IgD-negative memory B cell (primary cell): Measurements from ENCODE around the gene FBXO36. TPM values are rescaled to one million over a fixed set of nuclear protein-coding genes. Genes with fewer than 3 reads are reported as not detected.

Experiments used
- H3K27ac Mint-ChIP-seq, 3 donors: one replicate each; pipeline ENCODE4 v1.8.0; 2020 to 2022; ENCODE audit warnings: mild to moderate bottlenecking in 3 of 3, mixed read lengths in 3 of 3, moderate library complexity in 1 of 3
- H3K27me3 Mint-ChIP-seq: one replicate; pipeline ENCODE4 v1.8.0; 2021; ENCODE audit warnings: mixed read lengths
- H3K36me3 Mint-ChIP-seq: one replicate; pipeline ENCODE4 v1.8.0; 2020; ENCODE audit warnings: mild to moderate bottlenecking, mixed read lengths
- H3K4me1 Mint-ChIP-seq, 3 donors: one replicate each; pipeline ENCODE4 v1.8.0; 2020 to 2022; ENCODE audit warnings: mixed read lengths in 3 of 3, mild to moderate bottlenecking in 1 of 3
- H3K4me3 Mint-ChIP-seq, 4 donors: one replicate each; pipeline ENCODE4 v1.8.0; 2020 to 2022; ENCODE audit warnings: mild to moderate bottlenecking in 4 of 4, mixed read lengths in 4 of 4, moderate library complexity in 3 of 4
- H3K9me3 Mint-ChIP-seq, 3 donors: one replicate each; pipeline ENCODE4 v1.8.0; 2020 to 2021; ENCODE audit warnings: mixed read lengths in 3 of 3, mild to moderate bottlenecking in 1 of 3
- polyA plus RNA-seq: library from polyadenylated mRNA; unstranded; fragments of 300-500 nt; fragmentation: Illumina TruSeq; gene quantifications from one replicate; pipeline ENCODE4 v1.2.3, GENCODE V29; 2021

Gene FBXO36, protein sequence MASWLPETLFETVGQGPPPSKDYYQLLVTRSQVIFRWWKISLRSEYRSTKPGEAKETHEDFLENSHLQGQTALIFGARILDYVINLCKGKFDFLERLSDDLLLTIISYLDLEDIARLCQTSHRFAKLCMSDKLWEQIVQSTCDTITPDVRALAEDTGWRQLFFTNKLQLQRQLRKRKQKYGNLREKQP
- 0.63 TPM for polyA plus RNA-seq

DNA sequence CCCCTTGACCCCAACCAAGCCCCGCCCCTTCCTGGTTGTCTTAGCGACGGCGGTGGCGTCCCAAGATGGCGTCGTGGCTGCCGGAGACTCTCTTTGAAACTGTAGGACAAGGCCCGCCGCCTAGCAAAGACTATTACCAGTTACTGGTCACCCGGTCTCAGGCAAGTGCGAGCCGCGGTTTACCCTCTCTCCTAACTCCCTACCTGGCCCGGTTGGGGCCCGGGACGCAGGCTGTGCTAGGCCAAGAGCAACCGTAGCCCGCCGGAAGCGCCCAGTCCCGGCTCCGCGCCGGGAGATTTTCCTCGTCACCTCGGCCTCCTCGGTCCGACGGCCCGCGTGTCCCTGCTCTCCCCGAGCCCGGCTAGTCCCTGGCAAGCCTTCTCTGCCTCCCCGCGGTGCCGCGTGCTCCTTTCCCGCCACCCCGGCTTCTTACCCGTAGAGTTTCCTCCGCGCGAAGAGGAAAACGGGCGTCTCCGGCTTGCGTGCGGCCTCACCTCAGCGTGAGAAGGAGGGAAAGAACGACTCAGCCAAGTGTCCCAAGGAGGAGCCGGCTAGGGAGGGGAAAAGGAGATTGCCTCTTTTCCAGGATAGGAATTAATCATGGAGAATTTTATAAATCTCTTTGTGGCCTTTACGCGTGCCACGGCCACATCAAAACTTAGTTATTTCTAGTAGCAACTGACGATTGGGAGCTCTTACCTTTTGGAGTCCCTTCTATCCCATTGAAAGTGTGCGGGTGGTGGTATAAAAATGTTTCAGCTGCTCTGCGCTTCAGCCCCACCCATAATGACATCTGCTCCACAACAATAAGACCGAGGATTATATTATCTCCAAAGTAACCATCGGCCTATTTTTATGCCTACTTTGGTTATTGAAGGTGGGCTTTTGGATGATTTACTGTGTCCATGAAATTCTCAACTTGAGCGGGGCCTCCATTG, at the start of gene FBXO36:
Gene FBXO36 (plus strand): TSS at position 55 of the 938 bp plus-strand sequence. CDS start 11 bp downstream, at position 66.
- Mint-ChIP-seq H3K4me3 (peak within 1 kb of the TSS; percentile 96 to 100 (median 98)), H3K4me1 (peaks cover 25 to 31% (median 25%) of the 10 kb centered on the region in 3 donors), H3K27ac (peak within 1 kb of the TSS; percentile 99 to 100 (median 99)), H3K9me3 (peaks cover 0 to 1% (median 0%) of the 10 kb centered on the region in 3 donors), H3K36me3 (peaks cover 3% of the 10 kb centered on the region), H3K27me3 (peaks cover 1% of the 10 kb centered on the region)

DNA sequence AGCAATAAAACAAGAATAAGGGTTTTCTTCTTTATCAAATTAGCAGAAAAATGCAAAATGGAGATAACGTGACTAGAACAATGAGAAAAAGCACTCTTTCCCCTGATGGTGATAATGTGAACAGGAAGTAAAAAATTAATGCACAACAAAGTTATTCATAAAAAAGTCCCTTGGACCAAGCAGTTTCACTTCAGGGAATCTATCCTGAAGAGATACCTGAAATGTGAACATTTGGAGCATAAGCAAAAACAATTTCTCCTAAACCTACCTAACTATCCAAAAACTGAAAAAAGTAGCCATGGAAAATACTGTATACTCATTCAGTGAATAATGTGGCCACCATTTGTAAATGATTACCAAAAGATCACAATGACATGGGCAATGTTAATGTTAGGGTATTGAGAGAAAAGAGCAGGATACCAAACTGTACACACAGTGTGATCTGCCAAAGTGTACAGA, 49.2 kb upstream of the FBXO36 start:
- no peak overlapping the region for H3K4me3 Mint-ChIP-seq

DNA sequence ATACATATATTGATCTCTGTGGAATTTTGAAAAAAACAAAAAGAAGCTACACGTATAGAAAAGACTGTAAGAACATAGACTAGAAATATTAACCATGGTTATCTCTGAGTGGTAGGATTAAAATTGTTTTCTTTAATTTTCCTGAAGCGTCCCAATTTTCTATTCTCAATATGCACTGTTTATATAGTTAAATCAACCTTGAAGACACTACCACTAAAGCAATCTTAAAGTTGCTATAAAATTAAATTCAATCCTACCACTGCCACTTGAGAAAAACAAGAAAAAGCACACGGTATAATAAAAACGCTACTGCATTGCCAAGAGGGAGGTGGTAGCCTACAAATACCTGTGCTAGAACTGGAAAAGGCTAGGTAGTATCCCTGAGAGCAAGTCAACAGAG, 47.7 kb upstream of the FBXO36 start:
- Mint-ChIP-seq H3K27ac (no peak overlapping the region), H3K27me3 (no peaks in the 10 kb centered on the region), H3K36me3 (peaks cover 8% of the 10 kb centered on the region), H3K9me3 (no peaks in the 10 kb centered on the region), H3K4me3 (no peak overlapping the region), H3K4me1 (peaks cover 24 to 37% (median 32%) of the 10 kb centered on the region in 3 donors)

More for the DNA sequence above, 49.2 kb upstream of the FBXO36 start:
- no peaks in the 10 kb centered on the region for H3K9me3 Mint-ChIP-seq
- H3K27ac Mint-ChIP-seq: peak overlapping the region in 1 of 3 donors; percentile 69
- H3K27me3 Mint-ChIP-seq: no peaks in the 10 kb centered on the region
- H3K36me3 Mint-ChIP-seq: peaks cover 6% of the 10 kb centered on the region
- peaks cover 24 to 42% (median 37%) of the 10 kb centered on the region in 3 donors for H3K4me1 Mint-ChIP-seq

DNA sequence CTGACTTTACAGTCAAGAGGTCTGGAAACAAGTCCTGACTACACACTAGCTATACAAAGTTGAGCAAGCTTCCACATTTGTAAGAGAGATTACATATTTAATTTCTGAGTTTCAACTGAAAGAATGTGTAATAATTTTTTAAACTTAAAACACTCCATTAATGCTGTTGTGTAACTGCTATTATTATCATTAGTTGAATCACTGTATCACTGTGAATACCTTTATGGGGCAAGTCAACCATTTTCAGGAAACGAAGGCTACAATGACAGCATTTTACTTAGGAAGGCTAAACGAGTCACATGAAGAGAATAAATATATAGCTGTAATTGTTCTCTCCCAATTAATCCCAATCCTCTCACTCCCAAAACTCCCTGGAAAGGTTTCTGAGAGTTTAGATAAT, 46.8 kb upstream of the FBXO36 start:
- H3K27ac Mint-ChIP-seq: no peak overlapping the region
- H3K36me3 Mint-ChIP-seq: peaks cover 8% of the 10 kb centered on the region
- H3K4me1 Mint-ChIP-seq: peaks cover 16 to 28% (median 25%) of the 10 kb centered on the region in 3 donors

DNA sequence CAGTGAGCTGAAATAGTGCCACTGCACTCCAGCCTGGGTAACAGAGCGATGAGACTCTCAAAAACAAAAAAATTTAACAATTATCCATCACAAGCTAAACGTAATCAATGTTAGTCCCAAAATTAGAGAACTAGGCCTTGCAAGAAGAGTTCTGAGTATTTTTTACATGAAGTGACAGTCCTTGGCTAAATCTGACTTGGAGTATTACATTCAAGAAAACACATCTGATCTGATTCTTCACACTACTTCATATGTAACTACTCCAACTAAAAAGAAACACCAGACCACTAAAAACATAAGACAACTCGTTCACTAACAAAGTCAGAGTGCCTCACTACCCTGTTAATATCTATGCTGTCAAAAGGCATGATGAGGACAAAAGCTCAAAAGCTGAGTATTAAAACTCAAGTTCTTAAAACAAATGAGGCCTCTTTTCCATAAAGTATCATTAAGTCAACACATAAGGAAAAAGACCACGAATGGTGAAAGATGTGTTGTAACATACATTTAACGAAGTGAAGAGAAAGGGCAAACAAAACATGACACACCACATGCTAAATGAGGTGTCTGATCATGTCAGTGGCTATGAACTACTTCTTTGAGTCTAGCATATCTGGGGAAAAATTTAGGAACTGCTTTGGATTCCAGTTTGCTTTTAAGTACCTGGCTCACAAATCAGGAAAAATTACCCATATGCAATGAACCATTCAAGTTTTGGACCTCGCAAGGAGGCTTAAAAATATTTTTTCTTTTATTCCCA, 42.9 kb upstream of the FBXO36 start:
- Mint-ChIP-seq H3K4me3 (no peak overlapping the region), H3K9me3 (no peaks in the 10 kb centered on the region), H3K4me1 (peaks cover 8 to 27% (median 19%) of the 10 kb centered on the region in 3 donors), H3K36me3 (peaks cover 2% of the 10 kb centered on the region), H3K27ac (no peak overlapping the region), H3K27me3 (no peaks in the 10 kb centered on the region)

More for the DNA sequence above, 46.8 kb upstream of the FBXO36 start:
- no peak overlapping the region for H3K4me3 Mint-ChIP-seq
- no peaks in the 10 kb centered on the region for H3K27me3 Mint-ChIP-seq
- H3K9me3 Mint-ChIP-seq: no peaks in the 10 kb centered on the region

DNA sequence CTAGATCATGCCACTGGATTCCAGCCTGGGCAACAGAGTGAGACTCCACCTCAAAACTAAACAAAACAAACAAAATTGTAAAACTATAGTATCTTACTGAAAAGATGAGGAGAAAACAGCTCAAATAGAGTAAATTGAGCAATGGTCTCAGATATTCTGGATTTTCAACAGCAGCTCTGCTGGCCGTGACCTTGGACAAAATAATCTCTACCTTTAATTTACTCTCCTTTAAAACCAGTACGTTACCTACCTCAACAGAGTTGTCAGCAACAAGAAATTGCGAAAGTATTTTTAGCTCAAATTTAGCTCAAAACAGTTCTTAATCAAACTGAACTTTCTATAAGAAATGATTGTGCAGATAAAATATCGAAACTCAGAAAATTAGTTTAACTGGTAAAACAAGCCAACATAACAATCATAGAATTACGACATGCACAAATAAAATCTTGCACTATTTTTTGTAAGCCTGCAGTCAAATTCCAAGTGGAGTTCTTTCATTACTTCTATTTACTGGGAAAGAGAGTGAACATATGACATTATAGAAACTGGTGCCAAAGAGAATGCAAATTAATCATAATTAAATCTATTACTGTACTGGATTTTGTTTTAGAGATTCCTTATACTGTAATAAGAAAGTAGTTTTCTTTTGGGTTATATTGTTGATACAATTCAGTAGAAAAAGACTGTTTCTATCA, 41.3 kb upstream of the FBXO36 start:
- H3K4me1 Mint-ChIP-seq: peaks cover 12 to 27% (median 16%) of the 10 kb centered on the region in 3 donors
- H3K9me3 Mint-ChIP-seq: no peaks in the 10 kb centered on the region
- H3K27ac Mint-ChIP-seq: peak overlapping the region in 1 of 3 donors; percentile 53
- no peak overlapping the region for H3K4me3 Mint-ChIP-seq
- H3K27me3 Mint-ChIP-seq: no peaks in the 10 kb centered on the region
- peaks cover 2% of the 10 kb centered on the region for H3K36me3 Mint-ChIP-seq

DNA sequence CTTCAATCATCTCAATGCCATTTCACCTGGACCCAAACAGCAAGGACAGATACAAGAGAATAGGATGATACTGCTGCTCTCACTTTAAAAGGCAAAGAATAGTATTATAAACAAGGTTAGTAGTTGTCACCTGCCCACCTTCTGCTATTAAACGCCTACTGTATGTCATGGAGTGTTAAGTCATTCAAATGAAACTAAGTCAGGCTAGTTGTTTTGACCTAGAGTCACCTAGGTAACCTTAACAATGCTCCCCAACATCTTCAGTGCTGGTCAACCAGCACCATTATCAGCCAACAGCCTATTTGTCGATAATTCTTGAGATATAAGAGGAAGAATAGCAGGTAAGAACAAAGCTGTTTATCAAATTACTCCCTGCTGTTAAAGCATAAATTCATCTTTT, 39.7 kb upstream of the FBXO36 start:
- Mint-ChIP-seq H3K27ac (no peak overlapping the region), H3K27me3 (no peaks in the 10 kb centered on the region), H3K36me3 (peaks cover 2% of the 10 kb centered on the region), H3K9me3 (no peaks in the 10 kb centered on the region), H3K4me3 (no peak overlapping the region), H3K4me1 (peaks cover 13 to 30% (median 27%) of the 10 kb centered on the region in 3 donors)

DNA sequence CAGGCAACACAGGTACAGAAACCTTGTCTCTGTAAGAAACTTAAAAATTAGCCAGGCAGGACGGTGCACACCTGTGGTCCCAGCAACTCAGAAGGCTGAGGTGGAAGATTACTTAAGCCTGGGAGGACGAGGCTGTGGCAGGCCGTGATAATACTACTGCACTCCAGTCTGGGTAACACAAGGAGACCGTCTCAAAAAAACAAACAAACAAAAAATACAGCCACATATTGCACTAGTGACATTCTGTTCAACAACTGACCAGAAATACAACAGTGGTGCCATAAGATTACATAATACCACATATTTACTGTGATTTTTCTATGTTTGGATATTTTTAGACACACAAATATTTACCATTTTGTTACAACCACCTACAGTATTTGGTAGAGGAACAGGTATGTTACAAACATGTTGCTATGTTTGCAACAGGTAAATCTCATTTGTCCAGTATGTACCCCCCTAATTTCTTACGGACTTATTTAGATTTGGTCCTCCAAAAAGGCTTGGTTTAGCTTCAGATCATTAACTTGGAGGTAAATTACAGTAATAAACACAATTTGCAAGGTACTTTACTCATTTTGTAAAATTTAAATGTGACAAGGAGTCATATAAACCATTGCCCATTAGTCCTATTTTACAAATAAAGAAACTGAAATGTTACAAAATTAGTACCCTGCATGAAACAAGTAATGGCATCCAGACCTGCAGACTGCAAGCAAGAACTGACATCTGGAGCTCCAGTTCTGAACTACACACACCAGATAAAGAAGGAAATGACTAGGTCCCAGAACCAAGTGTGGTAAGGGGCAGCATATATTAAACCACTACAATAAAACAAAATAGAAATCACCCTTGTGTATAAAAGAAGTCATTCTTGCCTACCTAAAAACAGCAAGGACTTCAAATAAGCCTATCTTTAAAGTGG, 37.3 kb upstream of the FBXO36 start:
- peak overlapping the region in 1 of 3 donors; percentile 29 for H3K27ac Mint-ChIP-seq
- no peaks in the 10 kb centered on the region for H3K27me3 Mint-ChIP-seq
- peaks cover 19 to 43% (median 42%) of the 10 kb centered on the region in 3 donors for H3K4me1 Mint-ChIP-seq
- no peaks in the 10 kb centered on the region for H3K9me3 Mint-ChIP-seq
- H3K4me3 Mint-ChIP-seq: peak overlapping the region in 2 of 4 donors; percentile 5 to 43
- H3K36me3 Mint-ChIP-seq: peaks cover 3% of the 10 kb centered on the region

DNA sequence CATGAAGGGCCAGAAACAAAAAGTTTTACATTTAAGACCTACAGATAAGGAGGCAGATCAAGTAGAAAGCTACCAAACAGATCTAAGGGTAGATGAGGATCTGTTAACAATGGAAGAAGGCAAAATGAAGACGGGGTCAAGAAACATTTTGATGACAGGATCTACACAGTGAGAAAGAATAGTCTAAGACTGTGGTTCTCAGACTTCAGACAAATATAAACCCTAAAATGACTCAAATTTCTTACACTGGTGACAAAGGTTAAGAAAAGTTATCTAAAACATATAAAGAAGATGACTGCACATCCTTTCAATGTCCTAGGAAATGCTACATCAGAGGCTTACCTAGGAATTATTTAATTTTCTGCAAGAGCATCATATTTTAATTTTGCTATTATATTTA, 34.9 kb upstream of the FBXO36 start:
- H3K27me3 Mint-ChIP-seq: no peaks in the 10 kb centered on the region
- no peak overlapping the region for H3K4me3 Mint-ChIP-seq
- H3K9me3 Mint-ChIP-seq: no peaks in the 10 kb centered on the region
- peaks cover 23 to 48% (median 42%) of the 10 kb centered on the region in 3 donors for H3K4me1 Mint-ChIP-seq
- peak overlapping the region in 1 of 3 donors; percentile 57 for H3K27ac Mint-ChIP-seq
- H3K36me3 Mint-ChIP-seq: peaks cover 3% of the 10 kb centered on the region

DNA sequence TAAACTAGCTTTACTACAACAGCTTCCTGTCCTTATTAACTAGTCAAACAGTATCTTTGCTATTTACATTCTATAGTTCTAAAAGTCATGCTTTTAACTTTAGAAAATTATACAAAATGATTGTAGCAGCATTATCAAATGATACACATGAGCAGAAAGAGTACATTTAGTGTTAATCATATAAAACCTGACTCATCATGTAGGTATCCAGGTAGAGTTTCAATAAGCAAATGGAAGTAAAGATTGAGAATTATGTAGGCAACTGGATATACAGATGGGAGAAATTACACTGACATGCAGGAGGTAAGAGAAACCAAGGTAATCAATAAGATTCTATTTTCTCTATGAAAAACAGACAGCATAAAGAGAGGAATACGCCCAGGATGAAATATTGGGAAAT, 34.3 kb upstream of the FBXO36 start:
- peaks cover 6% of the 10 kb centered on the region for H3K36me3 Mint-ChIP-seq
- no peaks in the 10 kb centered on the region for H3K9me3 Mint-ChIP-seq
- peaks cover 25 to 48% (median 38%) of the 10 kb centered on the region in 3 donors for H3K4me1 Mint-ChIP-seq
- no peak overlapping the region for H3K27ac Mint-ChIP-seq
- no peak overlapping the region for H3K4me3 Mint-ChIP-seq
- no peaks in the 10 kb centered on the region for H3K27me3 Mint-ChIP-seq

DNA sequence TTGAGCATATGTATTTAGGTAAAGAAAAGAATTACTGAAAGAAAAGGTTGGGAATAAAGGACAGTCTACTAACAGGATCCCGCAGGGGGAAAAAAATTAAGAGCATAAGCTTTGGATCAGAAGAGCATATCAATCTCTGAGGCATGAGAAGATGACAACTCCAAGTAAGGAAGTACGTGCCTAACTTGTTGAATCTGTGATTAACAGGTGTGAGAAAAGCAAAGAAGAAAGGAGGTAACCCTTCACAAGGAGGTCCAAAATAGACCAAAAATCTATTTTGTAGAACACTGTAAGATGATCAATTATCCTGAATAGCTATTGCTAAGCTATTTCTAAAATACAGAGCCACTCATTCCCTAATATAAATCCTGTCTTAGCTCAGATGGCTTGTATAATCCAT, 33.3 kb upstream of the FBXO36 start:
- H3K27me3 Mint-ChIP-seq: no peaks in the 10 kb centered on the region
- no peaks in the 10 kb centered on the region for H3K9me3 Mint-ChIP-seq
- H3K36me3 Mint-ChIP-seq: peaks cover 6% of the 10 kb centered on the region
- H3K27ac Mint-ChIP-seq: no peak overlapping the region
- no peak overlapping the region for H3K4me3 Mint-ChIP-seq
- peaks cover 29 to 48% (median 38%) of the 10 kb centered on the region in 3 donors for H3K4me1 Mint-ChIP-seq

DNA sequence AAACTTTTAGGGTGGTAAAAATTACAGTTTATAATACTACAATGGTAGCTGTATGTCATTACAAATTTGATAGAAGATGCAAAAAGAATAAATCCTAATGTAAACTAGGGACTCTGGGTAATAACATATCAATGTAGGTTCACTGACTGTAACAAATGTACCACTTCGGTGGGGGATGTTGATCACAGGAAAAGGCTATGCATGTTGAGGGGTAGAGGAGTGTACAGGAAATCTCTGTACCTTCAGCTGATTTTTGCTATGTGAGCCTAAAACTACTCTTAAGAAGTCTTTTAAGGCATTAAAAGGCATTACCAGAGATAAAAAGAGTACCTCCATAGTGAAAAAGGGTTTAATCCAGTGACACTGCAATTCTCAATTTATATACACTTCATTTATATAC, 25.4 kb upstream of the FBXO36 start:
- Mint-ChIP-seq H3K36me3 (peaks cover 10% of the 10 kb centered on the region), H3K4me3 (no peak overlapping the region), H3K9me3 (no peaks in the 10 kb centered on the region), H3K4me1 (peaks cover 30 to 37% (median 35%) of the 10 kb centered on the region in 3 donors), H3K27me3 (no peaks in the 10 kb centered on the region), H3K27ac (no peak overlapping the region)

DNA sequence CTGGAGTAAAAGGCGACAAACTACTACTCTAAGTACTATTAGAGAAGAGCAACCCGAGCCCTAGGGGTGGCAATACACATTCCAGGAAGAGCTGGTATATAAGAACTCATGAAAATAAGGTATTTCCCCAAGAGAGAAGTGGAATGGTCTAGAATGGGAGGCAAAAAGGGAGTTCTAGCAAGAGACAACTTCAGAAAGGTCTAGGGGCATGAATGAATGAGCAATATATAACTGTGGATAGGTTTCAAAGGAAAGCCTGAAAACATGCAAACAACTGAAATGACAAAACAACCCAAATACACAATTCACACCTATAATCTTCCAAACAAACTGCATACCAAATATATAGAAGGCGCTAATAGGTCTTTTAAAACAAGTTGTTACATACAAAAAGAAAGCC, 22.7 kb upstream of the FBXO36 start:
- H3K4me1 Mint-ChIP-seq: peaks cover 21 to 34% (median 24%) of the 10 kb centered on the region in 3 donors
- H3K27ac Mint-ChIP-seq: peak overlapping the region in 1 of 3 donors; percentile 6
- H3K36me3 Mint-ChIP-seq: peaks cover 7% of the 10 kb centered on the region
- no peaks in the 10 kb centered on the region for H3K9me3 Mint-ChIP-seq
- no peaks in the 10 kb centered on the region for H3K27me3 Mint-ChIP-seq
- peak overlapping the region in 1 of 4 donors; percentile 42 for H3K4me3 Mint-ChIP-seq
